Putamen (tissue), 1 donor: Measurements from ENCODE around the gene CENPP.

Source experiments
- DNase-seq: peaks from one replicate; pipeline ENCODE4 v3.0.0-alpha.2; 2016; ENCODE audit warnings: low spot score

CENPP gene

GRCh38 chr9:92639791-92640271, 314.1 kb downstream of the CENPP start:
- DNase-seq: no peak

- no peak for DNase-seq
These were observed 314.8 kb downstream of the CENPP start for GRCh38 chr9:92640398-92641091.

- no peak for DNase-seq
These were observed 315.5 kb downstream of the CENPP start for GRCh38 chr9:92641092-92641809.

- no peak for DNase-seq
These were observed 316.3 kb downstream of the CENPP start for GRCh38 chr9:92642041-92642451.

GRCh38 chr9:92642564-92642963, 316.8 kb downstream of the CENPP start:
- no peak for DNase-seq

GRCh38 chr9:92644278-92644677, 318.5 kb downstream of the CENPP start:
- no peak for DNase-seq

- DNase-seq: no peak
These were observed 319.3 kb downstream of the CENPP start for GRCh38 chr9:92645041-92645440.

- no peak for DNase-seq
These were observed 322.1 kb downstream of the CENPP start for GRCh38 chr9:92647671-92648473.

- no peak for DNase-seq
These were observed 322.8 kb downstream of the CENPP start for GRCh38 chr9:92648474-92648971.

GRCh38 chr9:92649007-92649406, 323.3 kb downstream of the CENPP start:
- no peak for DNase-seq

- no peak for DNase-seq
These were observed 324.5 kb downstream of the CENPP start for GRCh38 chr9:92650296-92650695.

- no peak for DNase-seq
These were observed 325.3 kb downstream of the CENPP start for GRCh38 chr9:92650839-92651621.

- no peak for DNase-seq
These were observed 326.7 kb downstream of the CENPP start for GRCh38 chr9:92652461-92652860.

- DNase-seq: no peak
These were observed 328.9 kb downstream of the CENPP start for GRCh38 chr9:92654481-92655301.

- DNase-seq: no peak
These were observed 329.6 kb downstream of the CENPP start for GRCh38 chr9:92655366-92655765.

- no peak for DNase-seq
These were observed 330.3 kb downstream of the CENPP start for GRCh38 chr9:92655896-92656536.

- DNase-seq: no peak
These were observed 330.8 kb downstream of the CENPP start for GRCh38 chr9:92656537-92656925.

- DNase-seq: no peak
These were observed 331.7 kb downstream of the CENPP start for GRCh38 chr9:92657296-92658094.

- DNase-seq: no peak
These were observed 332.4 kb downstream of the CENPP start for GRCh38 chr9:92658176-92658575.
